ENCODE results near the gene ARL15. TPM values are rescaled to one million over a fixed set of nuclear protein-coding genes. Genes with fewer than 3 reads are reported as not detected.

Gene ARL15
- total and polyA plus RNA-seq, 2 donors: 23.1 to 26.4 TPM

- Histone ChIP-seq H3K9me3 (ENCODE audit: control insufficient read depth in 2 of 2, insufficient read depth in 1 of 2, low read length in 1 of 2) (no peaks in the 10 kb centered on the region), H3K4me1 (ENCODE audit: control insufficient read depth in 2 of 2, insufficient read depth in 2 of 2, low read length in 2 of 2) (no peaks in the 10 kb centered on the region), H3K4me3 (ENCODE audit: low read length in 2 of 2) (no peak overlapping the region), H3K27me3 (ENCODE audit: control insufficient read depth in 2 of 2, insufficient read depth in 1 of 2, low read length in 1 of 2) (no peaks in the 10 kb centered on the region), H3K36me3 (ENCODE audit: control insufficient read depth in 2 of 2, insufficient read depth in 2 of 2, low read length in 1 of 2) (no peaks in the 10 kb centered on the region), H3K27ac (ENCODE audit: low read depth in 1 of 2, low read length in 1 of 2) (no peak overlapping the region)
- no peak for DNase-seq (ENCODE audit: low read depth in 6 of 9, low spot score in 9 of 9)
- 99% methylated on average over 1 of the region's 1 CpG for WGBS
Measured at GRCh38 chr5:53940921-53941320, 369.5 kb downstream of the ARL15 start.

GRCh38 chr5:53937467-53937866, 372.9 kb downstream of the ARL15 start:
- 97% methylated on average over 2 of the region's 2 CpGs for WGBS
- Histone ChIP-seq H3K27me3 (ENCODE audit: control insufficient read depth in 2 of 2, insufficient read depth in 1 of 2, low read length in 1 of 2) (no peaks in the 10 kb centered on the region), H3K9me3 (ENCODE audit: control insufficient read depth in 2 of 2, insufficient read depth in 1 of 2, low read length in 1 of 2) (no peaks in the 10 kb centered on the region), H3K36me3 (ENCODE audit: control insufficient read depth in 2 of 2, insufficient read depth in 2 of 2, low read length in 1 of 2) (no peaks in the 10 kb centered on the region), H3K4me3 (ENCODE audit: low read length in 2 of 2) (no peak overlapping the region), H3K27ac (ENCODE audit: low read depth in 1 of 2, low read length in 1 of 2) (no peak overlapping the region), H3K4me1 (ENCODE audit: control insufficient read depth in 2 of 2, insufficient read depth in 2 of 2, low read length in 2 of 2) (no peaks in the 10 kb centered on the region)
- no peak for DNase-seq (ENCODE audit: low read depth in 6 of 9, low spot score in 9 of 9)

GRCh38 chr5:53936481-53937352, 373.7 kb downstream of the ARL15 start:
- no peaks in the 10 kb centered on the region for H3K27me3 ChIP-seq (ENCODE audit: control insufficient read depth in 2 of 2, insufficient read depth in 1 of 2, low read length in 1 of 2)
- no peaks in the 10 kb centered on the region for H3K9me3 ChIP-seq (ENCODE audit: control insufficient read depth in 2 of 2, insufficient read depth in 1 of 2, low read length in 1 of 2)
- DNase-seq (ENCODE audit: low read depth in 6 of 9, low spot score in 9 of 9): no peak
- H3K27ac ChIP-seq (ENCODE audit: low read depth in 1 of 2, low read length in 1 of 2): no peak overlapping the region
- H3K4me3 ChIP-seq (ENCODE audit: low read length in 2 of 2): no peak overlapping the region
- no peaks in the 10 kb centered on the region for H3K4me1 ChIP-seq (ENCODE audit: control insufficient read depth in 2 of 2, insufficient read depth in 2 of 2, low read length in 2 of 2)
- H3K36me3 ChIP-seq (ENCODE audit: control insufficient read depth in 2 of 2, insufficient read depth in 2 of 2, low read length in 1 of 2): no peaks in the 10 kb centered on the region
- WGBS: 94% methylated on average over 7 of the region's 7 CpGs

- DNase-seq (ENCODE audit: low read depth in 6 of 9, low spot score in 9 of 9): no peak
Measured at GRCh38 chr5:53934151-53934820, 376.1 kb downstream of the ARL15 start.

GRCh38 chr5:53932351-53932750, 378.0 kb downstream of the ARL15 start:
- H3K27ac ChIP-seq (ENCODE audit: low read depth in 1 of 2, low read length in 1 of 2): no peak overlapping the region
- H3K36me3 ChIP-seq (ENCODE audit: control insufficient read depth in 2 of 2, insufficient read depth in 2 of 2, low read length in 1 of 2): no peaks in the 10 kb centered on the region
- no peaks in the 10 kb centered on the region for H3K27me3 ChIP-seq (ENCODE audit: control insufficient read depth in 2 of 2, insufficient read depth in 1 of 2, low read length in 1 of 2)
- no peak for DNase-seq (ENCODE audit: low read depth in 6 of 9, low spot score in 9 of 9)
- no peaks in the 10 kb centered on the region for H3K9me3 ChIP-seq (ENCODE audit: control insufficient read depth in 2 of 2, insufficient read depth in 1 of 2, low read length in 1 of 2)
- no peaks in the 10 kb centered on the region for H3K4me1 ChIP-seq (ENCODE audit: control insufficient read depth in 2 of 2, insufficient read depth in 2 of 2, low read length in 2 of 2)
- WGBS: 98% methylated on average over 6 of the region's 6 CpGs
- H3K4me3 ChIP-seq (ENCODE audit: low read length in 2 of 2): no peak overlapping the region

More at GRCh38 chr5:53934151-53934820, 376.1 kb downstream of the ARL15 start:
- Histone ChIP-seq H3K9me3 (ENCODE audit: control insufficient read depth in 2 of 2, insufficient read depth in 1 of 2, low read length in 1 of 2) (no peaks in the 10 kb centered on the region), H3K27me3 (ENCODE audit: control insufficient read depth in 2 of 2, insufficient read depth in 1 of 2, low read length in 1 of 2) (no peaks in the 10 kb centered on the region), H3K4me3 (ENCODE audit: low read length in 2 of 2) (no peak overlapping the region), H3K36me3 (ENCODE audit: control insufficient read depth in 2 of 2, insufficient read depth in 2 of 2, low read length in 1 of 2) (no peaks in the 10 kb centered on the region), H3K27ac (ENCODE audit: low read depth in 1 of 2, low read length in 1 of 2) (no peak overlapping the region), H3K4me1 (ENCODE audit: control insufficient read depth in 2 of 2, insufficient read depth in 2 of 2, low read length in 2 of 2) (no peaks in the 10 kb centered on the region)
- WGBS: 98% methylated on average over 4 of the region's 4 CpGs

GRCh38 chr5:53930457-53930856, 379.9 kb downstream of the ARL15 start:
- WGBS: 68% methylated on average over 5 of the region's 5 CpGs
- Histone ChIP-seq H3K27ac (ENCODE audit: low read depth in 1 of 2, low read length in 1 of 2) (no peak overlapping the region), H3K4me3 (ENCODE audit: low read length in 2 of 2) (no peak overlapping the region), H3K36me3 (ENCODE audit: control insufficient read depth in 2 of 2, insufficient read depth in 2 of 2, low read length in 1 of 2) (no peaks in the 10 kb centered on the region), H3K27me3 (ENCODE audit: control insufficient read depth in 2 of 2, insufficient read depth in 1 of 2, low read length in 1 of 2) (no peaks in the 10 kb centered on the region), H3K9me3 (ENCODE audit: control insufficient read depth in 2 of 2, insufficient read depth in 1 of 2, low read length in 1 of 2) (no peaks in the 10 kb centered on the region), H3K4me1 (ENCODE audit: control insufficient read depth in 2 of 2, insufficient read depth in 2 of 2, low read length in 2 of 2) (no peaks in the 10 kb centered on the region)
- DNase-seq (ENCODE audit: low read depth in 6 of 9, low spot score in 9 of 9): no peak

GRCh38 chr5:53929570-53929969, 380.8 kb downstream of the ARL15 start:
- Histone ChIP-seq H3K9me3 (ENCODE audit: control insufficient read depth in 2 of 2, insufficient read depth in 1 of 2, low read length in 1 of 2) (no peaks in the 10 kb centered on the region), H3K27ac (ENCODE audit: low read depth in 1 of 2, low read length in 1 of 2) (no peak overlapping the region), H3K27me3 (ENCODE audit: control insufficient read depth in 2 of 2, insufficient read depth in 1 of 2, low read length in 1 of 2) (no peaks in the 10 kb centered on the region), H3K4me3 (ENCODE audit: low read length in 2 of 2) (no peak overlapping the region), H3K4me1 (ENCODE audit: control insufficient read depth in 2 of 2, insufficient read depth in 2 of 2, low read length in 2 of 2) (no peaks in the 10 kb centered on the region), H3K36me3 (ENCODE audit: control insufficient read depth in 2 of 2, insufficient read depth in 2 of 2, low read length in 1 of 2) (no peaks in the 10 kb centered on the region)
- WGBS: 98% methylated on average over 2 of the region's 2 CpGs
- no peak for DNase-seq (ENCODE audit: low read depth in 6 of 9, low spot score in 9 of 9)

- WGBS: 98% methylated on average over 4 of the region's 4 CpGs
- Histone ChIP-seq H3K36me3 (ENCODE audit: control insufficient read depth in 2 of 2, insufficient read depth in 2 of 2, low read length in 1 of 2) (no peaks in the 10 kb centered on the region), H3K9me3 (ENCODE audit: control insufficient read depth in 2 of 2, insufficient read depth in 1 of 2, low read length in 1 of 2) (no peaks in the 10 kb centered on the region), H3K4me3 (ENCODE audit: low read length in 2 of 2) (no peak overlapping the region), H3K27me3 (ENCODE audit: control insufficient read depth in 2 of 2, insufficient read depth in 1 of 2, low read length in 1 of 2) (no peaks in the 10 kb centered on the region), H3K27ac (ENCODE audit: low read depth in 1 of 2, low read length in 1 of 2) (no peak overlapping the region), H3K4me1 (ENCODE audit: control insufficient read depth in 2 of 2, insufficient read depth in 2 of 2, low read length in 2 of 2) (no peaks in the 10 kb centered on the region)
- no peak for DNase-seq (ENCODE audit: low read depth in 6 of 9, low spot score in 9 of 9)
Measured at GRCh38 chr5:53929152-53929551, 381.2 kb downstream of the ARL15 start.

GRCh38 chr5:53928641-53929040, 381.7 kb downstream of the ARL15 start:
- no peak for DNase-seq (ENCODE audit: low read depth in 6 of 9, low spot score in 9 of 9)
- Histone ChIP-seq H3K27me3 (ENCODE audit: control insufficient read depth in 2 of 2, insufficient read depth in 1 of 2, low read length in 1 of 2) (no peaks in the 10 kb centered on the region), H3K4me1 (ENCODE audit: control insufficient read depth in 2 of 2, insufficient read depth in 2 of 2, low read length in 2 of 2) (no peaks in the 10 kb centered on the region), H3K36me3 (ENCODE audit: control insufficient read depth in 2 of 2, insufficient read depth in 2 of 2, low read length in 1 of 2) (no peaks in the 10 kb centered on the region), H3K9me3 (ENCODE audit: control insufficient read depth in 2 of 2, insufficient read depth in 1 of 2, low read length in 1 of 2) (no peaks in the 10 kb centered on the region), H3K4me3 (ENCODE audit: low read length in 2 of 2) (no peak overlapping the region), H3K27ac (ENCODE audit: low read depth in 1 of 2, low read length in 1 of 2) (no peak overlapping the region)
- 97% methylated on average over 6 of the region's 6 CpGs for WGBS

All from thymus (tissue), 11 donors.